GM21515 (cell line): ENCODE results near the gene FREM2.

ENCODE experiments used
- ATAC-seq: cut with Tn5 transposase; IDR thresholded peaks from one replicate; pipeline ENCODE4 v1.9.1; 2021; ENCODE audit not compliant: unreplicated experiment

The FREM2 gene

GRCh38 chr13:38821770-38822551 is 135.1 kb downstream of the FREM2 start:
- no peak for ATAC-seq

- ATAC-seq, result no peak
These were observed 137.5 kb downstream of the FREM2 start for GRCh38 chr13:38824342-38824741.

GRCh38 chr13:38826182-38826813 is 139.4 kb downstream of the FREM2 start:
- no peak for ATAC-seq

GRCh38 chr13:38830442-38831045 is 143.7 kb downstream of the FREM2 start:
- ATAC-seq, result no peak

GRCh38 chr13:38844581-38844980 is 157.7 kb downstream of the FREM2 start:
- ATAC-seq, result no peak

GRCh38 chr13:38848360-38848759 is 161.5 kb downstream of the FREM2 start:
- no peak for ATAC-seq

- ATAC-seq, result no peak
These were observed 162.4 kb downstream of the FREM2 start for GRCh38 chr13:38849315-38849714.

GRCh38 chr13:38850868-38851626 is 164.2 kb downstream of the FREM2 start:
- ATAC-seq, result peak; percentile 75

GRCh38 chr13:38854226-38854625 is 167.3 kb downstream of the FREM2 start:
- no peak for ATAC-seq

- ATAC-seq, result no peak
These were observed 169.2 kb downstream of the FREM2 start for GRCh38 chr13:38856065-38856464.

- ATAC-seq, result no peak
These were observed 175.6 kb downstream of the FREM2 start for GRCh38 chr13:38862443-38862842.

- ATAC-seq, result no peak
These were observed 176.7 kb downstream of the FREM2 start for GRCh38 chr13:38863536-38863935.

GRCh38 chr13:38866649-38867048 is 179.8 kb downstream of the FREM2 start:
- no peak for ATAC-seq

- ATAC-seq, result no peak
These were observed 181.5 kb downstream of the FREM2 start for GRCh38 chr13:38868399-38868798.

- ATAC-seq, result no peak
These were observed 182.0 kb downstream of the FREM2 start for GRCh38 chr13:38868870-38869269.

- no peak for ATAC-seq
These were observed 184.4 kb downstream of the FREM2 start for GRCh38 chr13:38871275-38871674.

- ATAC-seq, result no peak
These were observed 185.8 kb downstream of the FREM2 start for GRCh38 chr13:38872693-38873092.

GRCh38 chr13:38875186-38875875 is 188.5 kb downstream of the FREM2 start:
- no peak for ATAC-seq

GRCh38 chr13:38879278-38879677 is 192.4 kb downstream of the FREM2 start:
- ATAC-seq, result no peak

- ATAC-seq, result no peak
These were observed 192.9 kb downstream of the FREM2 start for GRCh38 chr13:38879786-38880185.

GRCh38 chr13:38880397-38880796 is 193.5 kb downstream of the FREM2 start:
- ATAC-seq, result no peak
